Left colon (tissue), 2 donors: ENCODE measurements around the gene ANKRD6. TPM values are rescaled to one million over a fixed set of nuclear protein-coding genes. Genes with fewer than 3 reads are reported as not detected.
A peak's percentile ranks its signal among the peaks of the same experiment; 100 is the strongest.

Experiments
- ATAC-seq: fragments of 200-7000 bp; cut with Tn5 transposase; one replicate; pipeline ENCODE4 v1.9.1; 2020; ENCODE audit warnings: mild to moderate bottlenecking, moderate library complexity
- DNase-seq, 2 donors: peaks; one replicate each; pipeline ENCODE4 v3.0.0-alpha.2; 2020
- intact Hi-C, 2 donors: fragments of 100-400 bp; cut with DNase I in 1 of 2; cut with micrococcal nuclease in 1 of 2; formaldehyde crosslinking; loops; one replicate each; pipeline versions ENCODE4 v1.11.2 to v1.14.0; 2022; cut with DNase I, micrococcal nuclease
- total RNA-seq, 2 donors: library from RNA; stranded (reverse); fragmentation: NEBNext Ultra II Directional; extraction: Animal tissue kit (Norgen Biotek cat#: 25700); gene quantifications; one replicate each; pipeline ENCODE4 v1.2.1, GENCODE V29; 2021
- donor health status: DM: no; HTN: no; CAD: no.
- donor health status: DM: yes; HTN: yes; CAD: no.

The ANKRD6 gene
- total RNA-seq, 2 donors from 2014 or later, result 2.7 to 3.1 TPM

GRCh38 chr6:89575562-89575960 is 142.6 kb downstream of the ANKRD6 start:
- DNase-seq (no peak), ATAC-seq (no peak)
- intact Hi-C loops, result no loop called here

- DNase-seq (no peak), ATAC-seq (no peak)
- intact Hi-C loops, result no loop called here
Observed at GRCh38 chr6:89580997-89581666, 148.2 kb downstream of the ANKRD6 start.

GRCh38 chr6:89581689-89582088 is 148.7 kb downstream of the ANKRD6 start:
- DNase-seq (no peak), ATAC-seq (no peak)
- intact Hi-C loops, result no loop called here

DNA sequence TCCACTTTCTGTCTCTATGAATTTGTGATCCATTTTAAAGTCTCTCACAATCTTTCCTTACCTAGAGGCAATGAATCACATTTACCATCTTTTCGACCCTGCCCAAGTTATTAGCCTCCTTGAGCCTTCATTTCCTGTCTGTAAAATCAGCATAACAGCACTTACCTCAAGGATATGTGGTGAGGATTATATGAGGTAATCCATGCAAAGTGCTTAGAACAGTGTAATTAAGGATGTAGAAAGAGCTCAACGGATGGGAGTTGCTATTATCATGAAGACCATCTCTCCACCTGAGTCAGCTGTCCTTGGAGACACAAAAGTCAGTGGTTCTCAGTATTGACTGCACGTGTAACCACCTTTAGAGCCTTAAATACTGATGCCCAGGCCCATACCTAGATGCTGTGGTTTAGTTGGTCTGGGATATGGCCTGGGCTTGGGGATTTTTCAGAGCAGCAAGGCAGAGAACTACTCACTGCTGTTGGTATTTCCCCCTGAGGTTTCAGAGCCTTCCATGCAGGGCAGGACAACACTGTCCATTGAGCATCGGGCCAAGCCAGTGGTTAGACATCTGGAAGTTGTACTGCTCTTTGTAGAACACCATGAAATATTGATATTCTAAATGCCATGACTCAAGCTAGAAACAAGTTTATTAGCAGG is 149.8 kb downstream of the ANKRD6 start:
- DNase-seq, result no peak
- ATAC-seq, result no peak
- intact Hi-C loops, result no loop called here

DNA sequence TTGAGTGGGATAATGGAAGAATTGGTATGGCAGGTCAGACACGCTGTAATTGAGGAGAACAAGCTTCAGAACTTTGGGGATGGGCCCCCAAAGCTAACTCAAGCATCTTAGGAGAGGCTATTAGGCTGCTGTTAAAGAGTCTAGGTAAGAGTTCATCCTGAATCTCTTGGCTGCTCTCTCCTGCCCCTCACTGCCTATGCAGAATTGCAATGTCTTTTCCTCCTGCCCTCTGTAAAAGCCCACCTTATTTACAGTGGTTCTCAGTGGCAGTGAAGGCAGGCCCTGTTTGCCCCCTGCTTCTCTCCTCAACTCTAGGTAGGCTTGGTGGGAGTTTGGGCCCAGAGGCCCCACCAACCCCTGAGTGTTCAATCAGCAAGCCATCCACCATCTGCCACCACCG is 150.6 kb downstream of the ANKRD6 start:
- ATAC-seq (no peak), DNase-seq (no peak)
- intact Hi-C loops, result no loop called here

DNA sequence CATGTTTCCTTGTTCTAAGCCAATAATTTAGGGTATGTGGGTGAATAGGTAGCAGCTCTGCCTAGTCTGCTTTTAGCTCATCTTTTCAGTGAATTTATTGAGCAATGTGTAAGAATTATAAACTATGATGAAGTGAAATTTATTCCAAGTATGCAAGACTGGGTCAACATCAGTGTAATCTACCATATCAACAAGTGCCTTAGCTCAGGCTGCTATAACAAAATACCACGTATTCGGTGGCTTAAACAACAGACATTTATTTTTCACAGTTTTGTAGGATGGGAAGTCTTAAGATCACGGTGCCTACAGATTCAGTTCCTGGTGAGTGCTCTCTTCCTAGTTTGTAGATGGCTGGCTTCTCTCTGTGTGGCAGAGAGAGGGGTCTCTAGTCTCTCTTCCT is 151.6 kb downstream of the ANKRD6 start:
- DNase-seq (no peak), ATAC-seq (no peak)
- intact Hi-C loops, result no loop called here

- ATAC-seq (no peak), DNase-seq (no peak)
- intact Hi-C loops, result no loop called here
Observed at GRCh38 chr6:89585154-89585553, 152.2 kb downstream of the ANKRD6 start.

DNA sequence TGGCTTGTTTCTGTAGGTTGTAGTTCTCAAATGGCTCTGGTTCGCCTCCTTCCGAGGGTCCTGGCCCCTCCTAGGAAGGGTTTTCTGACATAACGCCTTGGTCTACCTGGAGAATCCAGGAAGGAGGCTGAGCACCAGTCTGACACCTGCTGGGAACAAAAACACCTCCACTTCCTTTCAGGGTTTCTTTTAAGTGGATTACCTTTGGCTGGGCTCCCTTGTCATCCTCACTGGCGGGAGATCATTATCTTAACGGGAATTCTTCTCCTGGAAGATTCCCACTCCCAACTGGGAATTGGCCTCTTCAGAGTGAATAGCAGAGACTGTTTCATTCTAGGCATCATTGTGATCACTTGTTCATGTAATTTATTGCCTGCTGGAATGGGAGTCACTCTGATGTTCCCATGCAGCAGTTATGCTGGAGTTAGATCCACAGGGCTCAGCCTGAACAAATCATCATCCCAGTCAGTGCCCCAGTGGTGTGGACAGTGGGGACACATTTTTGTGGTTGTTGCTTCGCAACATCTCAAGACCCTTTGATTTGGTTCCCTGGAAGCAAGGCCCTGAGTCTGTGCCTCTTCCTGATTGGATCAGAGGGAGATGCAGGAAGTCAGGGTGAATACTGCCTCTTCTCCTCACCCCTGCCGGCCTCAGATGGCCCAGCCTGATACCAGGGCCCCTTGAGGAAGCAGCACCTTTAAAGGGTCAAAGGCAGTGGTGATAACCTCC is 156.5 kb downstream of the ANKRD6 start:
- no peak for ATAC-seq
- intact Hi-C loops, result no loop called here

GRCh38 chr6:89590133-89590532 is 157.2 kb downstream of the ANKRD6 start:
- ATAC-seq (no peak), DNase-seq (no peak)
- intact Hi-C loops, result no loop called here

More for the DNA sequence above, 156.5 kb downstream of the ANKRD6 start:
- no peak for DNase-seq

DNA sequence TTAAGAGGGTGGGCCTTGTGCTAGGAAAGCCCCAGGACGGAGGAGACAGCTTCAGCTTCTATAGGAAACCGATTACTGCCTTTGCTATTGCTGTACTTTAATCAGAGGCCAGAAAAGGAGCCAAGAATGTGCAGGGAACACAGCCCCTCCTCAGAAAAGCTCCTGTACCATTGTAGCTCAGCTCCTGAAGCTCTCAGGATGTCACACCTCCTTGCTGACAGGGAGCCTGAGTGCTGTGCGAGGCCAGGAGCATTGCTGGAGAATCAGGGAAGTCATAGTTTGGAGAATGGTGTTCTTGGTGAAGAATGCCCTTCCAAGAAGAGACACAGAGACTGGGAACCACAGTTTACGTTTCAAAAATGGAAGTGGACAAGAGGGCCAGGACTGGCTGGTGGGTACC is 158.8 kb downstream of the ANKRD6 start:
- ATAC-seq, result no peak

GRCh38 chr6:89596056-89596455 is 163.1 kb downstream of the ANKRD6 start:
- ATAC-seq (no peak), DNase-seq (no peak)
- intact Hi-C loops, result no loop called here

More for the DNA sequence above, 158.8 kb downstream of the ANKRD6 start:
- no peak for DNase-seq
- intact Hi-C loops, result no loop called here

DNA sequence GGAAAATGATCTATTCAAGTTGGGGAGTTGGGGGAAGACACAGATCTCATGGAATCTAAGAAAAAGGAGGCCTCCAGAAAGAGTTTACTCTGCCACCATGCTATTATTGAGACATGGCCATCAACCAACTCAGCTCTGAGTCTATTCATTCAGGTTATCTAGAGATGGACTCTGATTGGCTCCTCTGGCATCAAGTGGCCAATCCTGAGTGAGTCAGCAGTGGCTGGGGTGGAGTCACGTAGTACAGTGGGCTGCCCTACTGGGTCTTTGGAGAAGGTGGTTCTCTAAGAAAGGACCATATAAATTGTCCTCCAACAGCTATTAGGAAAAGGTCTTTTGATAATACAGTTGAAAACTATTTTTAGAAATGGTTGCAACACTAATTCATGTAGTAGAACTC is 163.5 kb downstream of the ANKRD6 start:
- ATAC-seq (no peak), DNase-seq (no peak)
- intact Hi-C loops, result no loop called here

DNA sequence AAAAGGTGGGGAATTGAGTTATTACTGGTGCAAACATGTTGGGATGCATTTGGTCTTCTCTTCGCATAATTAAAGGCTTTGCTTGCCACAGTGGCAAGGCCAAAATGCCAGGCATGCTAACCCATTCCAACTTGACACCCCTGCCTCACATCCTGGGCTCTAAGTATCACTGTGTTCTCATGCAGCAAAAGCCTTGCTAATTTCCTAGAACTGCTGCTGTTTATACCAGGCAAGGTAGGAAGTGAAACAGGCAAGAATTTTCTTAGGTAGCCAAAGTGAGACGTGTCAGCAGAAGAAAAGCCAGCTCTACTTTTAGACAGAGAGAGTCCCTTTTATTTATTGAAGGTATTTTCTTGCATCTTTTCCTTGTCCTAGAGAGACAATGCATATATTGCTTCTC is 164.4 kb downstream of the ANKRD6 start:
- ATAC-seq, result no peak
- no peak for DNase-seq
- intact Hi-C loops, result no loop called here

DNA sequence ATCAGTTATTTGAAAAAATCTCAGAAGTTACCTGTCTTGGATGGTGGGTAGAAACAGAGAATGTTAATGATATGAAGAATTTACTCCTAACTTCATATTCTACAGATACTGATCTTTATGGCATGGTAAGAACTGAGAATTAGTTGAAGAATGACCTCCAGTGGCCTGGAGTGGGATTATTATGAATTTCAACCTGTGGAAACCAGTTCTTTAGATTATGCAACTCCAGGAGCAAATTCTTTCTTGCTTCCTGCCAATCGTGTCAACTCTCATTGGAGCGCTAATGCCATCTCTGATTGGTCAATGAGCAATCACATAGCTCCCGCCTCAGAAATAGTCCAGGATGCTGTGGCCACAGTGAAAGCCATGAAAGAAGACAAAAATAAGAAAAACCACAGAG is 165.0 kb downstream of the ANKRD6 start:
- DNase-seq (no peak), ATAC-seq (no peak)
- intact Hi-C loops, result no loop called here

DNA sequence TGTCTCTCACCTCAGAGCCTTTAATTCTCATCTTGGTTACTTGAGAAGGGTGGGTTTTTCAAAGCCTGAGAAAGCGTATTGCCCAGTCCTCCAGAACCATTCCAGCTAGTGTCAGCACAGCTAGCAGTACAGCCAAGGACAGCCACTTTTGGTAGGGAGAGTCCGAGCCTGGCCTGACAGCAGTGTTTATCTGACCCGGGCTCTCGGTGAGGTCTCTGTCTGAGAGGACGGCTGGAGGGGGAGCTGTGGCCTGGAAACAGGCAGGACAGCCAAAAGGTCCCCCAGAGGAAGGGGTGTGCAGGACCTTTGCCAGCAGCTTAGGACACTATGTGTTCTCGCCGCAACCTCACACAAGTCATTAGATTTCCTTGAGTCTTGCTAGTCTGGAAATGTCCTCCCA is 166.8 kb downstream of the ANKRD6 start:
- ATAC-seq (no peak), DNase-seq (no peak)
- intact Hi-C loops, result no loop called here

DNA sequence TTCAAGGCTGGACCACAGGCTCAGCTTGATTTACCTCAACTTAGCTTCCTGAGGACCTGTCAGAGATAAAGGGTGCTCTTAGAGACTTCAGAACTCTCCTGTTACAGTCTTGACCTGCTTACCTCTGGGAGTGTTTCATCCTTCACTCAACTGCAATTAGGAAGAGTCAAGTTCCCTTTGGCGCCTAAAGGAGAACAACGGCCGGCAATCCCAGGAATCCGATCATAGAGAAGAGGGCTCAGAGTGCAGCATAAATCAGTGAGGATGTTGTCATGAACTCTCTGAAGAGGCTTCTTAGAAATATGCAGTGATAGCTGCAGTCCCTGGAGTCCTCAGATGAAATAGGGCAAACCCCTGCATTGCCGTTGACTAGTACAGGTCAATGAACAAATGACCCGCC is 169.2 kb downstream of the ANKRD6 start:
- no peak for DNase-seq
- intact Hi-C loops, result no loop called here
- ATAC-seq, result no peak

GRCh38 chr6:89604653-89605052 is 171.7 kb downstream of the ANKRD6 start:
- ATAC-seq, result no peak
- DNase-seq, result no peak
- intact Hi-C loops, result loop anchor here in 1 of 2 donors (5.0 kb wide), 1 partner anchor 172 kb away; the partner anchor contains the start of gene ANKRD6

GRCh38 chr6:89605861-89606260 is 172.9 kb downstream of the ANKRD6 start:
- intact Hi-C loops, result loop anchor here in 1 of 2 donors (5.0 kb wide), 1 partner anchor 174 kb away; the partner anchor contains the start of gene ANKRD6
- ATAC-seq (no peak), DNase-seq (no peak)

- DNase-seq, result peak; percentile 45 to 84
- intact Hi-C loops, result loop anchor here in 1 of 2 donors (5.0 kb wide), 1 partner anchor 178 kb away; the partner anchor contains the start of gene ANKRD6
- peak; percentile 76 for ATAC-seq
Observed at GRCh38 chr6:89610149-89610642, 177.2 kb downstream of the ANKRD6 start.

DNA sequence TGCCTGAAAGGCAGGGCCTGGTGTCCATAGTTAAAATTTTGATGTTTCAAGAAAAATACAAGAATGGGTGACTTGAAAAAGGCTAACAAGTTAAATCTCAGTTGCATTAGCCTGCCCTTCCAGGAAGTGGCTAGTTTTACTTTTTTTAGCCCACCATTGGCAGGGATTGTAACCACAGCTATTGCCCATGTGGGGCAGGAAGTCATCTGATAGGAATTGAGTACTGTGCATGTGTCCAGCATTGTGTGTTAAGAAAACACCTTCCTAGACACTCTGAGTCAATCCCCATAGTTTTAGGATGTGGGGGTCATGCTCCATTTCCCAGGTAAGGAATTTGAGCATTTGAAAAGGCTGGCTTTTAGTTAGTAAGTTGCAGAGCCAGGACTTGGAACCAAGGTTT is 178.7 kb downstream of the ANKRD6 start:
- intact Hi-C loops, result loop anchor here in 1 of 2 donors (5.0 kb wide), 1 partner anchor 179 kb away; the partner anchor contains the start of gene ANKRD6
- no peak for ATAC-seq
- DNase-seq, result no peak
